ENCODE results near the gene TKT.

DNA sequence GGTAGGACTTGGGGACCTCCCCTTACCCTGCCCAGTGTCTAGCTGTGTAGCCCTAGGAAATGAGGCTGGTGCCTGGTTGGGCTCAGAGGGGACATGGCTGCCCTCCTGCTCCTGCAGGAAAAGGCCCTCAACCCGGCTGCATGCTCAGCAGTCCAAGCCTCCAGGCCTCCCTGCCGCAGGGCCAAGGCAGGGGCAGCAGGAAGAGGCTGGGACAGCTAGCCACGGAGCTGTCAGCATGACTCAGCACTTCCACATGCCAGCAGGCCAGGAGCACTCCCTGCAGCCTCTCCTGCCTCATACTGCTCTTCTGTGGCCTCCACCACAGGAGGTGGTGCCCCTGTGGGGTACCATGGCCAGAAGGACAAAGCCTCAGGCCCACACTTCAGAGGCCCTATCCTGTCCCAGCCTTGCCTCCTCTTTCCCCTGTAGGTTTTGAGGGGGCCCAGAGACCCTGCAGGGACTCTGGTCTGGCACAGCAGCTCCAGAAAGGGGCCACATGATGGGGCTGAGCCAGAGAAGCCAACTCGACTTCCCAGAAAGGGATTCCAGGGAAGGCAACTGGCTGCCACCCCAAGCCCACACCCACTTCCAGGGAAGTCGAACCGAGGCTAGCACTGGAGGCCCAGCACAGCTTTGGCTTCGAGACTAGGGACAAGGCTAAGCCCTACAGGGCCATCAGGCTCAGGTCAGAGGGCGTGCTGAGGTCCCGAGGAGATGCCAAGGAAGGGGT lies 19.5 kb downstream of the TKT start:
- TF ChIP-seq, protein P1, sequence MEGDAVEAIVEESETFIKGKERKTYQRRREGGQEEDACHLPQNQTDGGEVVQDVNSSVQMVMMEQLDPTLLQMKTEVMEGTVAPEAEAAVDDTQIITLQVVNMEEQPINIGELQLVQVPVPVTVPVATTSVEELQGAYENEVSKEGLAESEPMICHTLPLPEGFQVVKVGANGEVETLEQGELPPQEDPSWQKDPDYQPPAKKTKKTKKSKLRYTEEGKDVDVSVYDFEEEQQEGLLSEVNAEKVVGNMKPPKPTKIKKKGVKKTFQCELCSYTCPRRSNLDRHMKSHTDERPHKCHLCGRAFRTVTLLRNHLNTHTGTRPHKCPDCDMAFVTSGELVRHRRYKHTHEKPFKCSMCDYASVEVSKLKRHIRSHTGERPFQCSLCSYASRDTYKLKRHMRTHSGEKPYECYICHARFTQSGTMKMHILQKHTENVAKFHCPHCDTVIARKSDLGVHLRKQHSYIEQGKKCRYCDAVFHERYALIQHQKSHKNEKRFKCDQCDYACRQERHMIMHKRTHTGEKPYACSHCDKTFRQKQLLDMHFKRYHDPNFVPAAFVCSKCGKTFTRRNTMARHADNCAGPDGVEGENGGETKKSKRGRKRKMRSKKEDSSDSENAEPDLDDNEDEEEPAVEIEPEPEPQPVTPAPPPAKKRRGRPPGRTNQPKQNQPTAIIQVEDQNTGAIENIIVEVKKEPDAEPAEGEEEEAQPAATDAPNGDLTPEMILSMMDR (IDR thresholded peaks at IDR 0.05; ENCODE audit: low read depth, low read length) = no peak
- no peak for TF ChIP-seq EZH2phosphoT487 (IDR thresholded peaks at IDR 0.05; ENCODE audit: low read depth)

Measured in OCI-LY3 (cell line).